ENCODE data around the gene UCN2. TPM values are rescaled to one million over a fixed set of nuclear protein-coding genes. Genes with fewer than 3 reads are reported as not detected.

UCN2 gene
- total RNA-seq, 4 donors from 2014 or later: 2.6 to 5.3 (median 3.4) TPM

GRCh38 chr3:48560648-48561018 is 2.9 kb downstream of the UCN2 start:
- intact Hi-C loops (cut with DNase I): no loop called here
- peaks cover 20 to 67% (median 40%) of the 10 kb centered on the region in 3 donors for H3K4me1 ChIP-seq
- no peak for TF ChIP-seq CTCF (IDR thresholded peaks at IDR 0.05)
- no peak for TF ChIP-seq POLR2A (IDR thresholded peaks at IDR 0.05)
- H3K27ac ChIP-seq: peak overlapping the region in 3 of 4 donors; percentile 71 to 85 (median 77)
- DNase-seq: no peak
- H3K36me3 ChIP-seq: peaks cover 0 to 19% (median 0%) of the 10 kb centered on the region in 3 donors
- H3K27me3 ChIP-seq: no peaks in the 10 kb centered on the region
- H3K9me3 ChIP-seq: no peaks in the 10 kb centered on the region
- 23 to 48% methylated on average over 2 to 3 of the region's 5 CpGs for WGBS, 2 donors
- H3K4me3 ChIP-seq: peak overlapping the region in 3 of 4 donors; percentile 17 to 47 (median 29)

GRCh38 chr3:48558493-48559134 is 5.0 kb downstream of the UCN2 start:
- Histone ChIP-seq H3K9me3 (no peaks in the 10 kb centered on the region), H3K27me3 (no peaks in the 10 kb centered on the region), H3K4me3 (no peak overlapping the region), H3K27ac (peak overlapping the region; percentile 25 to 85 (median 77)), H3K4me1 (peaks cover 20 to 79% (median 45%) of the 10 kb centered on the region in 3 donors), H3K36me3 (peaks cover 0 to 9% (median 0%) of the 10 kb centered on the region in 3 donors)
- TF ChIP-seq CTCF (IDR thresholded peaks at IDR 0.05) (no peak), POLR2A (IDR thresholded peaks at IDR 0.05) (no peak)
- WGBS, 2 donors: 37 to 45% methylated on average over 5 of the region's 6 CpGs
- DNase-seq: no peak
- intact Hi-C loops (cut with DNase I): no loop called here

DNA sequence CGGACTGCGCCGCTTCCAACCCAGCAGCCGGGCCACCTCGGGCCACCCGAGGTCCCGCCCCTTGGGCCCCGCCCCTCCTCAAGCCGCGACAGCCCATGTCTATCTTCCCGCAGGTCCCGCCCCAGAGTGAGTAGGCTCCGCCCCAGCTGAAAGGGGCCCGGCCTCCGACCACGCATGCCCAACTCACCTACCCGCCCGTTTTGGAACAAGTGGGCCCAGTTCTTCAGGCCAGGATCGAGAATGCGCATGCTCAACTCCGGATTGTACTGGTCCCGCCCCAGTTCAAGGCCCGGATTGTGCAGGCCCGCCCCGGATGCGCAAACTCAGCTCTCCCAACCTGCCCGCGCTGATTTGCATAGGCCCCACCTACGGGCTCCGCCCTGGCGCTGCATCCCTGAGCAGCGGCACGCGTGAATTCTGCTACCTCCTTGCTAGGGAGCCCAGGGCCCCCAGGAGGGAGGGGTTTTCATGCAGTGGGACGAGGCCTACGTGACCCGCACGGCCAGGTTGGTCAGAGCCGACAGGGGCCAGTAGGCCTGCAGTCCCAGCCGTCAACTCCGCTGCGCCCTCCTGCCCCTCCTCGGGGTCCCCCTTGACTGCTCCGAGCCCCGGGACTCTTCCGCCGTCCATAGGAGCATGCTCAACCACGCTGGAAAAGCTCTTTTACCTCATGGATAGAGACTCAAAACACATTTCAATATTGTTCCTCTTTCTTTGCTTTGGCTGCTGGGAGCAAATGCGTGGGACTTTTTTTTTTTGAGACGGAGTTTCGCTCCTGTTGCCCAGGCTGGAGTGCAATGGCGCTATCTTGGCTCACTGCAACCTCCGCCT is 6.6 kb downstream of the UCN2 start, which contains the start of gene PFKFB4:
TSS of gene PFKFB4 (minus strand) at position 8 of the 831 bp plus-strand sequence. CDS start 26 bp downstream, outside the sequence.
- Histone ChIP-seq H3K36me3 (no peaks in the 10 kb centered on the region), H3K4me1 (peaks cover 20 to 77% (median 45%) of the 10 kb centered on the region in 3 donors), H3K27ac (peak within 1 kb of the TSS; percentile 78 to 86 (median 85)), H3K27me3 (no peaks in the 10 kb centered on the region), H3K9me3 (no peaks in the 10 kb centered on the region), H3K4me3 (peak within 1 kb of the TSS; percentile 44 to 81 (median 62))
- TF ChIP-seq CTCF (IDR thresholded peaks at IDR 0.05) (peak in 4 of 6 experiments; percentile 11 to 59 (median 28)), POLR2A (IDR thresholded peaks at IDR 0.05) (peak in 2 of 4 donors; percentile 25 to 49)
- DNase-seq: peak; percentile 97
- WGBS, 2 donors: 0 to 2% methylated on average over 15 to 17 of the region's 53 CpGs
- intact Hi-C loops (cut with DNase I): no loop called here

- no peaks in the 10 kb centered on the region for H3K36me3 ChIP-seq
- H3K9me3 ChIP-seq: no peaks in the 10 kb centered on the region
- peaks cover 19 to 74% (median 45%) of the 10 kb centered on the region in 3 donors for H3K4me1 ChIP-seq
- WGBS, 2 donors: 12 to 22% methylated on average over 11 to 16 of the region's 29 CpGs
- peak overlapping the region; percentile 44 to 81 (median 62) for H3K4me3 ChIP-seq
- peak in 2 of 4 donors; percentile 21 to 53 for TF ChIP-seq POLR2A (IDR thresholded peaks at IDR 0.05)
- no peak for TF ChIP-seq CTCF (IDR thresholded peaks at IDR 0.05)
- DNase-seq: no peak
- intact Hi-C loops (cut with DNase I): no loop called here
- H3K27me3 ChIP-seq: no peaks in the 10 kb centered on the region
- H3K27ac ChIP-seq: peak overlapping the region; percentile 78 to 86 (median 84)
These were observed 7.4 kb downstream of the UCN2 start for GRCh38 chr3:48555949-48556795.
